Endothelial cell of umbilical vein (primary cell): ENCODE results near the gene TKTL1. TPM values are rescaled to one million over a fixed set of nuclear protein-coding genes. Genes with fewer than 3 reads are reported as not detected.

Experiments used
- BruUV-seq: library from RNA; stranded (reverse); fragments of 400-500 nt; replicated peaks from 2 replicates; lab custom pipeline; 2021; lab: Mats Ljungman, UMichigan
- CTCF ChIA-PET: fragments of 300-600, 350-600 bp; sonication (Branson Sonifier 250); formaldehyde crosslinking; loops from one replicate; lab custom pipeline; 2021; ENCODE audit warnings: antibody characterized with exemption, inconsistent platforms; lab: Charles Lee
- POLR2A ChIA-PET: fragments of 300-600, 350-600 bp; sonication (Branson Sonifier 250); formaldehyde crosslinking; loops from one replicate; lab custom pipeline; 2021; ENCODE audit warnings: antibody characterized with exemption, inconsistent platforms; lab: Charles Lee
- DNase-seq: peaks from one replicate; pipeline ENCODE4 v3.0.0-alpha.2; 2011; ENCODE audit warnings: low read depth, low spot score
- FAIRE-seq: peaks from 2 replicates; lab custom pipeline; 2011; peaks lifted over from hg19 to GRCh38; lab: Jason Lieb, UNC
- H2AFZ ChIP-seq: 2 replicates; pipeline ENCODE4 v1.6.0; 2012; ENCODE audit warnings: low read depth, low read length, control low read depth, inconsistent platforms
- H3K27ac ChIP-seq: 2 replicates; pipeline ENCODE4 v1.5.1; 2011; ENCODE audit warnings: low read depth, mild to moderate bottlenecking, control low read depth, low read length, moderate library complexity; ENCODE audit not compliant: insufficient read depth
- H3K27me3 ChIP-seq, 2 experiments: 2 replicates each; pipeline versions ENCODE4 v1.6.0 to v1.6.1; 2011; ENCODE audit warnings: low read length in 2 of 2, mixed read lengths in 1 of 2; ENCODE audit not compliant: control insufficient read depth in 2 of 2, insufficient read depth in 2 of 2
- H3K36me3 ChIP-seq, 2 experiments: 2 replicates in 1 of 2; 3 replicates in 1 of 2; pipeline ENCODE4 v1.5.1; 2011; ENCODE audit warnings: low read length in 2 of 2, mild to moderate bottlenecking in 1 of 2, moderate library complexity in 1 of 2; ENCODE audit not compliant: control insufficient read depth in 2 of 2, insufficient read depth in 2 of 2; ENCODE audit errors: extremely low read depth in 1 of 2
- H3K4me1 ChIP-seq: 3 replicates; pipeline ENCODE4 v1.5.1; 2011; ENCODE audit warnings: mild to moderate bottlenecking, low read length; ENCODE audit not compliant: control insufficient read depth, insufficient read depth; ENCODE audit errors: extremely low read depth
- H3K4me2 ChIP-seq: 2 replicates; pipeline ENCODE4 v1.6.1; 2011; ENCODE audit warnings: low read length, control low read depth, mixed read lengths; ENCODE audit not compliant: insufficient read depth
- H3K4me3 ChIP-seq, 3 experiments: fragments of 200-600 bp in 1 of 3; sonication (generic), shearing (Covaris generic) in 1 of 3; replicated peaks in 1 of 3; 2 replicates each; pipeline ENCODE4 v1.5.1; 2011 to 2016; ENCODE audit warnings: control low read depth in 3 of 3, low read length in 3 of 3, mild to moderate bottlenecking in 2 of 3, inconsistent platforms in 1 of 3, low read depth in 1 of 3, moderate library complexity in 1 of 3; ENCODE audit not compliant: insufficient read depth in 1 of 3
- H3K79me2 ChIP-seq: 2 replicates; pipeline ENCODE4 v1.6.0; 2012; ENCODE audit warnings: low read length, inconsistent platforms; ENCODE audit not compliant: control insufficient read depth, insufficient read depth
- H3K9ac ChIP-seq: replicated peaks from 2 replicates; pipeline ENCODE3; 2011; ENCODE audit warnings: low read length, control low read depth; ENCODE audit not compliant: insufficient read depth; ENCODE audit errors: extremely low read depth
- H3K9me1 ChIP-seq: replicated peaks from 3 replicates; pipeline ENCODE4 v1.6.0; 2011; ENCODE audit warnings: mild to moderate bottlenecking, low read length; ENCODE audit not compliant: control insufficient read depth, insufficient read depth; ENCODE audit errors: extremely low read depth
- H3K9me3 ChIP-seq: replicated peaks from 2 replicates; pipeline ENCODE4 v1.5.1; 2012; ENCODE audit warnings: low read length, inconsistent platforms; ENCODE audit not compliant: control insufficient read depth, insufficient read depth
- H4K20me1 ChIP-seq: replicated peaks from 2 replicates; pipeline ENCODE3; 2011; ENCODE audit warnings: mild to moderate bottlenecking, low read length; ENCODE audit not compliant: control insufficient read depth, insufficient read depth; ENCODE audit errors: extremely low read depth
- CTCF ChIP-seq, 2 donors: IDR thresholded peaks; 1 replicate in 1 of 2; 2 replicates in 1 of 2; pipeline ENCODE4 v1.5.1; 2011; ENCODE audit warnings: low read length in 2 of 2, mild to moderate bottlenecking in 2 of 2, moderate library complexity in 2 of 2, control low read depth in 1 of 2, inconsistent platforms in 1 of 2, low read depth in 1 of 2; ENCODE audit not compliant: insufficient read depth in 1 of 2; ENCODE audit errors: extremely low read depth in 1 of 2
- EZH2 ChIP-seq: IDR thresholded peaks from 2 replicates; pipeline ENCODE4 v1.6.1; 2012; ENCODE audit warnings: borderline replicate concordance, low read depth, mild to moderate bottlenecking, moderate library complexity, low read length, inconsistent platforms; ENCODE audit not compliant: severe bottlenecking
- FOS ChIP-seq: IDR thresholded peaks from 2 replicates; pipeline ENCODE4 v1.6.1; 2011; ENCODE audit warnings: mild to moderate bottlenecking, low read length, moderate library complexity, borderline replicate concordance; ENCODE audit not compliant: insufficient read depth
- GATA2 ChIP-seq: IDR thresholded peaks from 2 replicates; pipeline ENCODE4 v1.7.0; 2011; ENCODE audit warnings: low read depth, mild to moderate bottlenecking, moderate library complexity, mixed read lengths, low read length; ENCODE audit not compliant: insufficient read length, insufficient read depth
- JUN ChIP-seq: IDR thresholded peaks from 2 replicates; pipeline ENCODE4 v1.6.1; 2011; ENCODE audit warnings: borderline replicate concordance, low read depth; ENCODE audit not compliant: insufficient read length, insufficient read depth
- MAX ChIP-seq: IDR thresholded peaks from 2 replicates; pipeline ENCODE4 v1.6.1; 2011; ENCODE audit not compliant: insufficient read depth, insufficient read length
- MYC ChIP-seq: IDR thresholded peaks from one replicate; pipeline ENCODE4 v1.6.1; 2011; ENCODE audit warnings: mild to moderate bottlenecking, low read depth, low read length
- POLR2A ChIP-seq: IDR thresholded peaks from 2 replicates; pipeline ENCODE4 v1.6.1; 2012; ENCODE audit warnings: low read depth, mild to moderate bottlenecking, control low read depth, low read length
- POLR2AphosphoS5 ChIP-seq: IDR thresholded peaks from 2 replicates; pipeline ENCODE4 v1.6.1; 2012; ENCODE audit warnings: low read depth, mild to moderate bottlenecking, control low read depth, low read length, moderate library complexity; ENCODE audit not compliant: insufficient read depth
- dilution Hi-C: fragments of 300-500 bp; cut with MboI; formaldehyde crosslinking; loops from one replicate; pipeline ENCODE4 v1.15.0; 2019; ENCODE audit warnings: low sequenced_read_pairs; ENCODE audit not compliant: extremely low pct_ligation_motif_present
- intact Hi-C: fragments of 100-400 bp; cut with micrococcal nuclease; formaldehyde crosslinking; loops from one replicate; pipeline ENCODE4 v1.10.0; 2022
- polyA plus RNA-seq, 4 experiments: library from polyadenylated mRNA; depleted of rRNA in 3 of 4; stranded (reverse) in 3 of 4; unstranded in 1 of 4; fragments of >200 nt; gene quantifications; 2 replicates each; pipeline versions ENCODE4 v1.2.1 to v1.2.3, GENCODE V29; 2011 to 2012; ENCODE audit warnings: missing spikeins in 1 of 4
- total RNA-seq: library from RNA; stranded (reverse); gene quantifications from 2 replicates; pipeline ENCODE4 v1.2.3, GENCODE V29; 2021

The TKTL1 gene
- total and polyA plus RNA-seq, 2 donors (not counting 3 experiments of a cell fraction or from before 2014, with no cell fraction given): 0.03 TPM; not detected in 1

GRCh38 chrX:154354516-154354915 is 58.9 kb downstream of the TKTL1 start:
- H2AFZ ChIP-seq: no peak overlapping the region
- no peaks in the 10 kb centered on the region for H4K20me1 ChIP-seq
- no peaks in the 10 kb centered on the region for H3K4me1 ChIP-seq
- peaks cover 7 to 99% of the 10 kb centered on the region in 2 experiments for H3K36me3 ChIP-seq
- no peak overlapping the region for H3K27ac ChIP-seq
- dilution Hi-C loops: no loop called here
- FAIRE-seq (no peak), DNase-seq (no peak)
- H3K79me2 ChIP-seq: peaks cover 29% of the 10 kb centered on the region
- no peak overlapping the region for H3K4me2 ChIP-seq
- intact Hi-C loops: no loop called here
- H3K9me1 ChIP-seq: no peaks in the 10 kb centered on the region
- ChIA-PET POLR2A (no interaction called here), CTCF (no interaction called here)
- H3K9ac ChIP-seq: no peak overlapping the region
- H3K9me3 ChIP-seq: no peaks in the 10 kb centered on the region
- BruUV-seq: no TSS peak
- no peak overlapping the region for H3K4me3 ChIP-seq
- no peaks in the 10 kb centered on the region for H3K27me3 ChIP-seq
- no peak for TF ChIP-seq POLR2A
- TF ChIP-seq GATA2: no peak
- no peak for TF ChIP-seq JUN
- no peak for TF ChIP-seq POLR2AphosphoS5
- no peak for TF ChIP-seq EZH2
- TF ChIP-seq MYC: no peak
- TF ChIP-seq MAX: no peak
- no peak for TF ChIP-seq FOS
- TF ChIP-seq CTCF (IDR thresholded peaks at IDR 0.05; ENCODE audit: extremely low read depth in 1 of 2, insufficient read depth in 1 of 2, low read depth in 1 of 2, low read length in 2 of 2): no peak
